HG03354 (cell line): ENCODE data around the gene BTBD19.
"Not testable (repeated sequence)": the region's sequence is repeated elsewhere in the genome, so short reads cannot be mapped to it uniquely, and the experiment has no call there.

ENCODE experiments used
- ATAC-seq: cut with Tn5 transposase; IDR thresholded peaks from one replicate; pipeline ENCODE4 v1.9.1; 2021; ENCODE audit warnings: mild to moderate bottlenecking; ENCODE audit not compliant: unreplicated experiment, poor library complexity, severe bottlenecking

BTBD19 gene, protein sequence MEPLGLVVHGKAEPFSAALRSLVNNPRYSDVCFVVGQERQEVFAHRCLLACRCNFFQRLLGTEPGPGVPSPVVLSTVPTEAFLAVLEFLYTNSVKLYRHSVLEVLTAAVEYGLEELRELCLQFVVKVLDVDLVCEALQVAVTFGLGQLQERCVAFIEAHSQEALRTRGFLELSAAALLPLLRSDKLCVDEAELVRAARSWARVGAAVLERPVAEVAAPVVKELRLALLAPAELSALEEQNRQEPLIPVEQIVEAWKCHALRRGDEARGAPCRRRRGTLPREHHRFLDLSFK

DNA sequence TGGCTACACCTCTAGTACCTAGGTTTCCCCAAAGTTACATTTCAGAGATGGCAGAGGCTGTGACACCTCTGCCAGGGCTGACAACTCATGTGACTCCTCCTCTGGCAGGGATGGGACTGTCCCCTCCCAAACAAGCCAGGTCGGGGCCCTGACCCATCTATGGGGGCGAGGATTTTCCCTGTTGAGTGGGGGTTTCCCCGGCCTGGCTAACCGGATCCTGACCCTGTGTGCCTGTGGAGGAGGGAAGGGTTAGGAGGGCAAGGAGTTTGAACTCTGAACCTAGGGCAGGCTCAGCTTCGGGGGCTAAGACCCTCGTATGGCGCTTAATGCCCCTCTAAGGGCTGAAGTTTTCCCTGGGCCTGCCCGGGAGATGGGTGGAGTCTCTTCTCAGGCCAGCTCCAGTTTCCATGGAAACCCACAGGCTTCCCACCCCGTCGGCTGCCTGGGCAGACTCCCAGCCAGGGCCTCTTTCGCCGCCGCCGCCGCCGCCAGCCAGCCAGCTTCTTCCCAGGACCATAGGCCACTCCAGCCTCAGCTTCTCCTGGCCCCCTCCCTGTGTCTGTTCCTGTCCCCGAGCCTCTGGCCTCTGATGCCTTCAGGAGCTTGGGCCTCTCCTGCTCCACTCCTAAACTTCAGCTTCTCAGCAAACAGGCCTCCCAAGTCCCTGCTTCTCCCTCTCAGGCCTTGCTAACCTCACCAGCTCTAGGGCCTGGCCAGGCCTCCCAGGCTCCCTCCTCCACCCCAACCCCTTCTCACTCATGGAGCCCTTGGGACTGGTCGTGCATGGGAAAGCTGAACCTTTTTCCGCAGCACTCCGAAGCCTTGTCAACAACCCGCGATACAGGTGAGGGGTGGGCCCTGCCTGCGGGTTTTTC is at the start of gene BTBD19:
TSS of gene BTBD19 (plus strand) at position 461 of the 875 bp plus-strand sequence. CDS start at position 759, 298 bp downstream.
- ATAC-seq, result peak; percentile 15

DNA sequence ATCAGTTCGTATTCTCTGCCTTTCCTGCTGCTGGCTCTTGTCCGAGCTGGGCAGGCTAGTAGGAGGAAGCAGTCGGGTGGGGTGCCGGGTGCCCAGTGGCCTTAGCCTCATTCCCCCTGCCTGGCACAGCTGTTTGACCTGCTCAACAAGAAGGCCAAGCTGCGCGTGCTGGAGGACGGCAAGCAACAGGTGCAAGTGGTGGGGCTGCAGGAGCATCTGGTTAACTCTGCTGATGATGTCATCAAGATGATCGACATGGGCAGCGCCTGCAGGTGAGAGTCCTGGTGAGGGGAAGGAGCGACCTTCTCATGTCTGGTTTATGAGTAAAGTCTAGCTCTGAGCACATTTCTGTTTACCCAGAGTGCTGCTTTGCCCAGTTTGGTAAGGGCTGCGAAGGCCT is 49.2 kb upstream of the BTBD19 start:
- ATAC-seq, result no peak

DNA sequence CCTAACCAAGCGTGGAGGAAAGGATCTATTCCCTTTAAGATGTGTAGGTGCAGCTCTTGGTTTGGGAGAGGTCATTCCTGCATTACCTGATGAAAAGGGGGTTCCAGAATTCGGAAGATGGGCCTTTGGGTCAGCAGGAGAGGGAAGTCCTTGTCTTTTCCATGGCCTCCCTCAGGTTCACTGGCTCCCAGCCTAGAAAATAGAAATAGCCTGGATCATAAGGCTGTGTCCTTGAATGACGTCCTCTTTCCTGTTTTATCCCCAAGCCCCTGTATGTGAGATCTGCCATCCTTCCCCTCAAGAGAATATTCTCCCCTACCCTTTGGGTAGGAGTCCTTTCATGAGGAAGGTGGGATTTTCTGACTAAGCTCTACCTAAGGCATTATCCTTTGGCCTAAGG is 47.4 kb upstream of the BTBD19 start:
- no peak for ATAC-seq

DNA sequence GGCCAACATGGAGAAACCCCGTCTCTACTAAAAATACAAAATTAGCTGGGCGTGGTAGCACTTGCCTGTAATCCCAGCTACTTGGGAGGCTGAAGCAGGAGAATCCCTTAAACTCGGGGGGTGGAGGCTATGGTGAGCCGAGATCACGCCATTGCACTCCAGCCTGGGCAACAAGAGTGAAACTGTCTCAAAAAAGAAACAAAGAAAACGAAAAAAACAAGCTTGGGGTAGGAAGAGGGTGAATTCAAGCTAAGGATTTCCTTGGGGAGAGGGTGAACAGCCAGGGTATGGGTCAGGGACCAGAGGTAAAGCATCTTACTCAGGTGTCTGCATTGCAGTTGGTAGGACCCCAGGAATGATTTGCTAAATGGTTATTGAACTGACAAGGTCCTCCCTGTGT is 41.9 kb upstream of the BTBD19 start:
- ATAC-seq, result not testable (repeated sequence)

DNA sequence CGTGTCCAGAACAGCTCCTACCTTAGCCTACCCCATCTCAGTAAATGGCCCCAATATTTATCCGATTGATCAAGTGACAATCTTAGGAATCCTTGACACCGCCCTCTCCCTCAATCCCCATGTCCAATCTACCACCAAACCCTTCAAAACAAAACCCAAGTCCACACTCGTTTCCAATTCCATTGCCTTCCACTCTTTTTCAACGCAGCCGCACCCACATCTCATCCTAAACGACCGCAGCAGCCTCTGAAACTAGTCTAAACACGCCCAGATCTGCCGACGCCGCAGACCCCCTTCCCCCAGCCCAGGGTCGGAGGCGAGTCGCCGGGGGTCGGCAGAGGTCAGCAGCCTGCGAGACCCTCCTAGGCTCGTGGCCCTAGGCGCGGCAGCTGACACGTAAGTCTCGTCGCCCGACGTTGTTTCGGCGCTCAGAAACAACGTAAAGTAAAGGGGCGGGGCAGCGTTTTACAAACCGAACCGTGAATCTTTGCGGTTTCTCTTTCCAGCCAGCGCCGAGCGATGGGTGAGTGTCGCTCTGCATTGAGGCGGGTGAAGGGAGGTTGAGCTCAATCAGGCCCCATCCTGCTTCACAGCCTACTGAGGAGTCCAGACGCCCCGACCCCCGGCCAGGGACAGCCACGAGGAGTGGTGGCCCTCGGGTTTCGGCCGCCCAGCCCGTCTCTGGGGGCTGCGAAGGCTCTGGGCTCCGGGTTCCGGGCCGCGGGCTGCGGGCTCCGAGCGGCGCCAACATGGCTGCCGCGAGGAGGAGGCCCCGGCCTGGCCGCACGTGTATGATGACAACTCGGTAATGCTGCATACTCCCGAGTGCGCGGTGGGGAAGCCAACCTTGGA is 33.0 kb upstream of the BTBD19 start, which contains the start of gene RPS8:
TSS of gene RPS8 (plus strand) at position 463 of the 852 bp plus-strand sequence. CDS start at position 520, 57 bp downstream.
- ATAC-seq, result peak; percentile 84

DNA sequence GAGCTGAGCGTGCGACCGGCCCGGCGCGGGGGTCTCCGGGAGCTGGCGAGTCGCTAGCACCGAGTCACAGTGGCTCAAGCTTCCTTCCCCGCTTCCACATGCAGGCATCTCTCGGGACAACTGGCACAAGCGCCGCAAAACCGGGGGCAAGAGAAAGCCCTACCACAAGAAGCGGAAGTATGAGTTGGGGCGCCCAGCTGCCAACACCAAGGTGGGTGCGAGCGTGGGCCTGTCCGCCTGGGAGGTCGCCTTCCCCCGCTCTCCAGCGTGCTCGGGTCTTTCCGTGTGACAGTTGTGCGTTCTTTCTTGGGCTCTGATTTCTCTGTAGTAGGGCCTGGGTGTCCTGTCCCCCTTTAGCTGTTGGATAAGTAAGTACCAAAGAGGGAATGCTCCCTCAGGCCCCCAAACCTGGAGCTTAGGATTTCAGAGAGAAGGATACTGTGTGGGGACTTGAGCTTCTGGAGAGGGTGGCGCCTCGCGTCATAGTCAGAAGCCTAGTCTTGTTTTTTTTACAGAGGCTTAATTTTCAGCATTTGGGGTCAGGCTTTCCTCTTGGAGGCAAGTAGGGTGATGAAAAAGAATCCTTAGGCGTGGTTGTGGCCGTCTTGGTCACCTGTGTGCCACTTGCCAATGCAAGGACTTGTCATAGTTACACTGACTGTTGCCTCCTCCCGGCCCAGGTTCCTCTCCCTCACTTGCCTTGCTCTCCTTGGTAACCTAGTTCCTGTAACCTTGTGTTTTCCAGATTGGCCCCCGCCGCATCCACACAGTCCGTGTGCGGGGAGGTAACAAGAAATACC is 32.2 kb upstream of the BTBD19 start:
- peak; percentile 22 for ATAC-seq

DNA sequence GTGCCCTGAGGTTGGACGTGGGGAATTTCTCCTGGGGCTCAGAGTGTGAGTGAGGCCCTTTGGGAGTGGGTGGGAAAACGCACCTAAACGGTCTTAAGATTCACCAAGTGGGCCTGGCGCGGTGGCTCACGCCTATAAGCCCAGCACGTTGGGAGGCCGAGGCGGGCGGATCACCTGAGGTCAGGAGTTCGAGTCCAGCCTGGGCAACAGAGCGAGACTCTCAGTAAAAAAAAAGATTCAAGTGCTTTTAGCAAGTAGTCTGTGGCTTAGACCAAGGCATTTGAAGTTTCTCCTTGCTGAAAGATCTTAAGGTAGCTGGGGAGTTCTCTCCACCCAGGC is 31.6 kb upstream of the BTBD19 start:
- ATAC-seq, result no peak

DNA sequence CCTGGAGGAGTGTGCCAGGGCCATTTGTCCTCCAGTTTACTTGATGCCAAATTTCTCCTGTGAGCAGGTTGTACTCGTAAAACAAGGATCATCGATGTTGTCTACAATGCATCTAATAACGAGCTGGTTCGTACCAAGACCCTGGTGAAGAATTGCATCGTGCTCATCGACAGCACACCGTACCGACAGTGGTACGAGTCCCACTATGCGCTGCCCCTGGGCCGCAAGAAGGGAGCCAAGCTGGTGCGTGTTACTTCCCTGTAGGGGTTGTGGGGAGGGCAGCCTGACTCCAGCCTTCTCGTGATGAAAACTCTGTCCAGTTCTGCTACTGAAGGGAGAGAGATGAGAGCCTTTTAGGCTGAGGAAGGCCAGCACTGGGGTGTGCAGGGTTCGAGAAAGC is 30.8 kb upstream of the BTBD19 start:
- ATAC-seq, result no peak

DNA sequence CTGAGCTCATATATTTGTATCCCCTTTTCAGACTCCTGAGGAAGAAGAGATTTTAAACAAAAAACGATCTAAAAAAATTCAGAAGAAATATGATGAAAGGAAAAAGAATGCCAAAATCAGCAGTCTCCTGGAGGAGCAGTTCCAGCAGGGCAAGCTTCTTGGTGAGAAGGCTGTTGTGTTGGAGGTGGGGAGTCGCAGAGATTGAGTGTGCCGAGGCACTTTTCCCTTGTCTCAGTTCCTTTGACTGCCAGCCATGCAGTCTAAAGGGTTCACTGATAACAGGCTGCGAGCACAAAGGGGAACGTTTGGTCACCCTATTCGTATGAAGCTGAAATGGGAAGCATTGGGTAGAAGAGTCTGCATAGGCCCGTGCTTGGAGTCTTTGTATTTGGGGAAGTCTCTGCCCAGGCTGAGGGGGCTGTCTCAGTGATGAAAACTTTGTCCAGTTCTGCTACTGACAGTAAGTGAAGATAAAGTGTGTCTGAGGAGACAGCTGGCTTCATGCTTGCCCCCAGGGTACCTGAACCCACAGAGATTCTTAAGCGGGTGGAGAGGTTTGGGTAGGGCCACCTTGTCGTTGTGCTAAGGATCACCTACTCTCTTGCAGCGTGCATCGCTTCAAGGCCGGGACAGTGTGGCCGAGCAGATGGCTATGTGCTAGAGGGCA is 30.2 kb upstream of the BTBD19 start:
- ATAC-seq, result no peak

DNA sequence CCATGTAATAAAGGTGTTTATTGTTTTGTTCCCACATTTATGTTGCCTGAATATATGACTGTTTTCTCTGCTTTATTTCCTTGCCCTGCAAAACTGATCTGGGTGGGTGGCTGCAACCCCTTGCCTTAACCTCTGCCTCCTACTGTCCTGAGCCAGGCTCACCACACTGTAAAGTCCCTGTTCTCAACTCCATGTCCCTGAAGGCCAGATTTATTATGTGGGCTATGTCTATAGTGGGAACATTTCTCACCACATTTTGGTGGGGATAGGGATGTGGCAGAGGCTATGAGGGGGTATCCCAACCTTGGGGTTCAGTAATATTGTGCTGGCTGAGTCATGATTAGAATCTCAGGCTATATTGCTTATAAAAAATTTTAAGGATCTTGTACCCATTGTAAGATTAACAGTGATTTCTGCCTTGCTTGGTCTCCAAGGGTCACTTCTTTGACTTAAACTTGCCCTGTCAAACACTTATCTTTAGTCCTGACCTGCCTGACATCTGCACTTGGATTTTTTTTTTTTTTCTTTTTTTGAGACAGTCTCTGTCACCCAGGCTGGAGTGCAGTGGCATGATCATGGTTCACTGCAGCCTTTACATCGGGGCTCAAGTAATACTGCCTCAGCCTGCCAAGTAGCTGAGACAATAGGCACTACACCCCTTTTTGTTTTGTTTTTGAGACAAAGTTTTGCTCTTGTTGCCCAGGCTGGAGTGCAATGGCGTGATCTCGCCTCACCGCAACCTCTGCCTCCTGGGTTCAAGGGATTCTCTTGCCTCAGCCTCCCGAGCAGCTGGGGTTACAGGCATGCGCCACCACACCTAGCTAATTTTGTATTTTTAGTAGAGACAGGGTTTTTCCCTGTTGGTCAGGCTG is 29.4 kb upstream of the BTBD19 start:
- no peak for ATAC-seq

DNA sequence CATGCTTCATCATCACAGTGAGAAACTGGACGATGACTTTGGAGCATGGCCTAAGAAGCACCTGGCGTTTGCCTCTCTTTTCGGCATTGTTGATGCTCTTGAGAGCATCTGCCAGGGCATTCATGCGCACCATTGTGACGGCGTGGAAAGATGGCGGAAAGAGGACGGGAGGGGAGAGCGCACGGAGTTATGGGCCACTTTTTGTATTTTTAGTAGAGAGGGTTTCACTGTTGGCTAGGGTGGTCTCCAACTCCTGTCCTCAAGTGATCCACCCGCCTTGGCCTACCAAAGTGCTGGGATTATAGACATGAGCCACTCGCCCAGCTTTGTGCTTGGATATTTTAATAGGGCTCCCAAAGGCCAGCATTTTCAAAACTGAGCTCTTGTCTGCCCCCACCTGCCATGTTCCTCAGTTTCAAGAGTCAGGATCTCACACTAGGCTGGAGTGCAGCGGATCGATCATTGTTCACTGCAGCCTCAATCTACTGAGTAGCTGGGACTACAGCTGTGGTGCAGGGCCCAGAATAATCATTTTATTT is 27.7 kb upstream of the BTBD19 start:
- no peak for ATAC-seq

DNA sequence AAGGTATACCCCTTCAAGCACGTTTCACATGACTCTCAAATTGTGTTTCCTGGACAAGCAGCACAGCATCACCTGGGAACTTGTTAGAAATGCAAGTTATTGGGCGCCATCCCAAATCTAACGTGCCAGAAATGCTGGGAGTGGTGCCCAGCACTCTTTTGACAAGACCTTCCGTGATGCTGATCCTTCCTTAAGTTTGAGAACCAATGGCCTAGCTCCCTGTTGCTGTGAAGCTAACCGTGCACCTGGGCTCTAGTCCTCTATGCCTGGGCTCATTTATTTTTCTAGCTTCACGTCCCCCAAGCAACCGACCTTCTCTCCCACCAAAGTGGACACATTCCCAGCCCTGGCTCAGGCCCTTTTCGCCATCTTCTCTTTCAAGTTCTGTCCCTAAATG is 24.6 kb upstream of the BTBD19 start:
- no peak for ATAC-seq

DNA sequence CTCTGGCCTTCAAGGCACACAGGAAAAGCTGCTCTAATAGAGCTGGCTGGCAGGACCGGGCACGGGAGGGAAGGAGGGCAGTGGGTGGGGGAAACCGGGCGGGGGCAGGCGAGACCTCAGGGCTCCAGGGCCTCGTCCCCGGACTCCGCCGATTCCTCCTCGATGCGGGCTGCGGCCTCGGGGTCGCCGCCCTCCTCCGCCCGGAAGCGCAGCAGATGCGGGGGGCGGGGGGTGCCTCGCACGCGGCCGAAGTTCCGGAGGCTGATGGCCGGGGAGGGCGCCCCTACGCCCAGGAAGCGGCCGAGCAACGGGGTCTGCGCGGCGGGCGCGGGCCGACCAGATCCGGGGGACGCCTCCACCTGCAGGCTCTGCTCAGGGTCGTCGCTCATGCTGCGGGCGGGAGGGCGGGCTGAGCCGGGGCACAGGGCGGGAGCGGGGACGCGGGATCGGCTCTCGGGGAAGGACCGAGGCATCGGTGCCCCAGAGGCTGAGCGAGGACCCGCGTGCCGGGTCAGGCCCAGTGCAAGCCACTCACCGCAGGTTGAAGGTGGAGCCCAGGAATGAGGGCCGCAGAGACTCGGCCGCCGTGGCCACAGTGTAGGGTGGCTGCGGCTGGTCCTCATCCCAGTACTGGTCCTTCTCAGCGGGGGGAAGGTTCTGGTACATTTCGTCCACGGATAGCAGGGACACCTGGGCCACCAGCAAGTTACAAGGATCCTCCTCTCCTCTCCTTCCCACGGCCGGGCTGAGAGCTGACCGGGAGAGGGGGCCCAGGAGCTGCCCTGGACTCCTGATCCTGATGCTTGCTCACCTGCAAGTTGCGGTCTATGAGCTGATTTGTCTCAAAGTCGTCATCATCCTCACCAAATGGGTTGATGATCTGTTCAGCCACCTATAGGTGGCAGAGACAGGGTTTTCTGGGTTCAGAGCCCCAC is 24.0 kb upstream of the BTBD19 start:
- peak; percentile 39 for ATAC-seq

DNA sequence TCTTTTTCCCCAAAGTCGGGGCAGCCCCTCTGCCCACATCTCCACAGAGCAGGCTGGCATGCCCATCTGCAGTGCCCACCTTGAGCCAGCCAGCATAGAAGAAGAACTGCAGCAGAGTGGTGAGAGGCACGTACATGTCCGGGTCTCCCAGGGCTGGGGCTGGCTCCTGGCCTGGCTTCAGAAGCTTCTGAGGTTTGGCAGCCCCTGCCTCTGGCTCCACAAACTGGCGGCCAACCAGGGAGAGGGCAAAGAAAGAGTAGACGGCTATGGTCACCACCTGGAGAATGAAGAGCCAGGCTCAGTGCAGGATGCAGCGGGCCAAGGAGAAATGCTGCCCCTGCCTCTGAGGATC is 23.3 kb upstream of the BTBD19 start:
- no peak for ATAC-seq

DNA sequence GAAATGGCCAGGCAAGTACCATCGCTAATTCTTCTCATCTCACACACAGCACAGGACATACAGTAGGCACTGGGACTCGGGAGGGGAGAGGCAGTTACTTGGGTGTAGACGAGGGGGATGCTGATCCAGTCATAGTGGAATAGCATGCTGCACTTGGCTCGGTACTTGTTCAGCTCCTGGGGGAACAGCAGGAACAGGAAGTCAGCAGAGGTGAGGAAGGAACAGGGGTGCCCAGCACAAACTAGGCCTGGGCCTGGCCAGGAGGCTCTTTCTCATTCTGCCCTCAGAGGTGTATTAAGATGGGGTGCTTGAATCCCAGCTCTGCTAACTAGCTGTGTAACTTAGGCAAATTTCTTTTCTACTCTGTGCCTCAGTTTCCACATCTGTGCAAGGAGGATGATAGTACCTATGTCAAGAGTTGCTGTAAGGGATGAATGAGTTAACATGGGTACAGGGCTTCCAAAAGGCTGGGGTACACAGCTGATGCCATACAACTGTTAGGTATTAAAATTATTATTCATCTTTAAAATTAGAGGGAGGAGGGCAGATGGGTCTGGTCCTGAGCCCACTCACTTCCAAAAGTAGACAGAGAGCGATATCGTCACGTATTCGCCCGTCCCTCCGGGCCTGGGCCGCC is 22.7 kb upstream of the BTBD19 start:
- no peak for ATAC-seq

DNA sequence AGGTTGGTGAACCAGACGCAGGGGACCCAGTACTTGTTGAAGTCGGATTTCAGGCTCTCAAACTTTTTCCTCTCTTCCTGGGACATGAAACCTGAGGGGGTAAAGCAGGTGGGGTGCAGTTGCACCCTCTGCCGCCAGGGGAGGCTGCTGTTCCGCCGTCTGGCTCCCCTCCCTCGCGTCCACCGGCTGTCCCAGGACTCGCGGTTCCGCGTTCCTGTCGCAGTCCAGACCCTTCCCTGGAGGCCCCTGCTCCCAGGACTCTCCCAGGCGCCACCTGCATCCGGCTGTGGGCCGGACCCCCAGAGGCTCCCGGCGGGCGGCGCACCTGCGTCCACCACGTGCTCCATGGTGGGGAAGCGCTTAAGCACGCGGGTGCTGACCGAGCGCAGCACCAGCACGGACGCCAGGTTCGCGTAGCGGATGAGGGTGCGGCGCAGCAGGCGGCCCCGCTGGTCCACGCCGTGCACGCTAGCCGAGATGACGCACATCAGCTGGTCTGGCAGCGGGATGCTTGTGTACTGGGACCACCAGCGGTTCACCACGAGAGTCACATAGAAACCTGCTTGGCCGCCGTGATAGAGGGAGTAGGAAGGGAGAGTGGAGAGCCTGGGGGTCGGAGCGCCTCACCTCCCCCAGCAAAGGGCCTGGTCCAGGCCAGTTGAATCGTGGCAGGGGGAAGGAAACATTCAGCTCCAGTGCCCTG is 22.0 kb upstream of the BTBD19 start:
- ATAC-seq, result peak; percentile 53
